Parathyroid adenoma (tissue), 2 donors: ENCODE data around the gene IGSF9.

Experiments used
- H2AFZ ChIP-seq: fragments of 300-600 bp; sonication (generic); one replicate; pipeline ENCODE4 v1.7.0; 2017; ENCODE audit warnings: antibody characterized with exemption, mild to moderate bottlenecking
- H3K27ac ChIP-seq: fragments of 300-600 bp; sonication (generic); one replicate; pipeline ENCODE4 v1.7.0; 2017
- H3K27me3 ChIP-seq: fragments of 300-600 bp; sonication (generic); one replicate; pipeline ENCODE4 v1.7.0; 2017; ENCODE audit warnings: low read length; ENCODE audit not compliant: control insufficient read depth, insufficient read depth
- H3K36me3 ChIP-seq: fragments of 300-600 bp; sonication (generic); one replicate; pipeline ENCODE4 v1.7.0; 2017; ENCODE audit warnings: low read length; ENCODE audit not compliant: control insufficient read depth, insufficient read depth
- H3K4me1 ChIP-seq: fragments of 300-600 bp; sonication (generic); one replicate; pipeline ENCODE4 v1.7.0; 2017; ENCODE audit warnings: control low read depth
- H3K4me2 ChIP-seq: fragments of 300-600 bp; sonication (generic); one replicate; pipeline ENCODE4 v1.7.0; 2017; ENCODE audit warnings: low read length
- H3K4me3 ChIP-seq: fragments of 300-600 bp; sonication (generic); one replicate; pipeline ENCODE4 v1.7.0; 2017; ENCODE audit warnings: low read depth, low read length
- H3K79me2 ChIP-seq: fragments of 300-600 bp; sonication (generic); one replicate; pipeline ENCODE4 v1.7.0; 2017; ENCODE audit warnings: control low read depth
- H3K9ac ChIP-seq: fragments of 300-600 bp; sonication (generic); one replicate; pipeline ENCODE4 v1.7.0; 2017; ENCODE audit warnings: mild to moderate bottlenecking
- H3K9me3 ChIP-seq: fragments of 300-600 bp; sonication (generic); one replicate; pipeline ENCODE4 v1.7.0; 2017; ENCODE audit warnings: low read length; ENCODE audit not compliant: control insufficient read depth
- CTCF ChIP-seq: fragments of 300-600 bp; sonication (generic); IDR thresholded peaks from one replicate; pipeline ENCODE4 v1.7.0; 2017; ENCODE audit warnings: antibody characterized with exemption, mild to moderate bottlenecking
- donor health status: primary hyperparathyroidism.

Gene IGSF9

GRCh38 chr1:159977364-159978106 is 32.1 kb upstream of the IGSF9 start:
- no peaks in the 10 kb centered on the region for H3K27me3 ChIP-seq
- no peaks in the 10 kb centered on the region for H3K36me3 ChIP-seq
- no peak overlapping the region for H3K4me3 ChIP-seq
- H3K9me3 ChIP-seq: no peaks in the 10 kb centered on the region
- H3K79me2 ChIP-seq: no peaks in the 10 kb centered on the region
- H3K27ac ChIP-seq: no peak overlapping the region
- H3K4me2 ChIP-seq: no peak overlapping the region
- no peak overlapping the region for H2AFZ ChIP-seq
- no peak overlapping the region for H3K9ac ChIP-seq
- TF ChIP-seq CTCF: no peak
- no peaks in the 10 kb centered on the region for H3K4me1 ChIP-seq

- H3K27me3 ChIP-seq: no peaks in the 10 kb centered on the region
- H3K27ac ChIP-seq: no peak overlapping the region
- H3K4me3 ChIP-seq: no peak overlapping the region
- no peaks in the 10 kb centered on the region for H3K4me1 ChIP-seq
- H3K9me3 ChIP-seq: no peaks in the 10 kb centered on the region
- H3K36me3 ChIP-seq: no peaks in the 10 kb centered on the region
- H3K79me2 ChIP-seq: no peaks in the 10 kb centered on the region
- no peak overlapping the region for H3K4me2 ChIP-seq
- no peak overlapping the region for H3K9ac ChIP-seq
- H2AFZ ChIP-seq: no peak overlapping the region
- TF ChIP-seq CTCF: no peak
Measured at GRCh38 chr1:159974350-159974965, 29.0 kb upstream of the IGSF9 start.

DNA sequence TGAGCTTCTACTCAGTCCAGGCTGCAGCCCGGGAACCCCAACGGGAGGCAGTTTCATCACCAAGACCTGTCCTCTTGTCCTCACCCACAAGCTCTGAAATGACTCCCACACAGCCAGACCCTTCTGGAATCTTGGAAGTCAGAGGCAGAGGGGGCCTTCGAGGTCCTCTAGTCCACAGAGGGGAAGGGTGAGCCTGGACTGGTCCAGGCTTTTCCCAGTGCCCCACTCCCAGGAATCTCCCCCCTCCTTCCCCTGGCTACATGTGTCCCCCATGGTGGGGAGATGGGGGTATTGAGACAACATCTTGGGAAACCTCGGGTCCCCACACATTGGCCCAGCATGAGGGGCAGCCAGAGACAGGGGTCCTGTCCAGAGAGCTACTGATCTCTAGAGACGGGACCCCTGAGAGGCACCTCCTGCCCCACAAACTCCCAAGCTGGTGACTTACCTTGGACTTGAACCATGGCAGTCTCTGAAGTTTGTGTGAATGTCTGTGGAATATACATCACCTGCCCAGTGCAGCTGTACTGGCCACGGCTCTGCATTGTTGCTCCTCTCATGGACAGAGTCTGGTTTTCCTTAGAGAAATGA is 28.0 kb upstream of the IGSF9 start:
- Histone ChIP-seq H3K4me3 (no peak overlapping the region), H3K4me2 (no peak overlapping the region), H3K9ac (no peak overlapping the region), H3K27me3 (no peaks in the 10 kb centered on the region), H3K36me3 (no peaks in the 10 kb centered on the region), H3K27ac (no peak overlapping the region), H2AFZ (no peak overlapping the region), H3K4me1 (no peaks in the 10 kb centered on the region), H3K79me2 (no peaks in the 10 kb centered on the region), H3K9me3 (no peaks in the 10 kb centered on the region)
- no peak for TF ChIP-seq CTCF

GRCh38 chr1:159972443-159973205 is 27.2 kb upstream of the IGSF9 start:
- Histone ChIP-seq H3K9ac (no peak overlapping the region), H3K9me3 (no peaks in the 10 kb centered on the region), H3K4me3 (no peak overlapping the region), H3K79me2 (no peaks in the 10 kb centered on the region), H3K4me1 (no peaks in the 10 kb centered on the region), H3K27me3 (no peaks in the 10 kb centered on the region), H2AFZ (no peak overlapping the region), H3K36me3 (no peaks in the 10 kb centered on the region), H3K27ac (no peak overlapping the region), H3K4me2 (no peak overlapping the region)
- no peak for TF ChIP-seq CTCF
